HepG2 (cell line): Measurements from ENCODE around the gene SIRT7. TPM values are rescaled to one million over a fixed set of nuclear protein-coding genes. Genes with fewer than 3 reads are reported as not detected.

Source experiments
- ARHGAP35 ChIP-seq: sonication (generic); formaldehyde crosslinking; IDR thresholded peaks from 2 replicates; pipeline ENCODE4 v1.9.0; 2022; ENCODE audit warnings: mild to moderate bottlenecking, inconsistent platforms, moderate library complexity, missing genetic modification reagents, borderline replicate concordance
- GTF3A ChIP-seq: sonication (generic); formaldehyde crosslinking; conservative IDR thresholded peaks from 2 replicates; pipeline ENCODE4 v1.4.0; 2020; ENCODE audit warnings: mild to moderate bottlenecking, missing genetic modification reagents
- MIXL1 ChIP-seq: IDR thresholded peaks from 2 replicates; pipeline ENCODE4 v1.6.1; 2016
- NR1H2 ChIP-seq: sonication (generic); formaldehyde crosslinking; IDR thresholded peaks from 2 replicates; pipeline ENCODE4 v1.8.1; 2022; ENCODE audit warnings: low read depth, missing genetic modification reagents, borderline replicate concordance
- PRMT3 ChIP-seq: sonication (generic); formaldehyde crosslinking; IDR thresholded peaks from 2 replicates; pipeline ENCODE4 v1.8.1; 2022; ENCODE audit warnings: low read depth, mild to moderate bottlenecking, moderate library complexity, missing genetic modification reagents, borderline replicate concordance
- SRSF4 ChIP-seq: fragments of 200-400 bp; formaldehyde crosslinking; IDR thresholded peaks from one replicate; pipeline ENCODE4 v1.6.1; 2018; ENCODE audit warnings: mild to moderate bottlenecking, low read depth, low read length, moderate library complexity; ENCODE audit not compliant: poor library complexity, severe bottlenecking
- ZMAT3 ChIP-seq: sonication (generic); formaldehyde crosslinking; conservative IDR thresholded peaks from 2 replicates; pipeline ENCODE4 v1.7.0; 2021; ENCODE audit warnings: missing genetic modification reagents
- ZNF788 ChIP-seq: sonication (generic); formaldehyde crosslinking; IDR thresholded peaks from 2 replicates; pipeline ENCODE4 v1.5.0; 2020; ENCODE audit warnings: mild to moderate bottlenecking, missing genetic modification reagents, borderline replicate concordance
- polyA plus RNA-seq, 8 experiments: library from polyadenylated mRNA; depleted of rRNA in 3 of 8; stranded (reverse) in 7 of 8; unstranded in 1 of 8; fragments of >200 nt; fragmentation: Illumina TruSeq in 4 of 8; extraction: Trizol in 4 of 8; gene quantifications; 2 replicates each; pipeline versions ENCODE4 v1.2.1 to v1.2.3, GENCODE V29; 2011 to 2016; ENCODE audit warnings: low read depth in 4 of 8, missing spikeins in 1 of 8, mixed read lengths in 1 of 8; ENCODE audit not compliant: insufficient read depth in 1 of 8
- total RNA-seq, 5 experiments: library from RNA; depleted of rRNA; stranded (reverse); fragments of >200 nt; fragmentation: Illumina TruSeq; extraction: Trizol; gene quantifications; 2 replicates each; pipeline ENCODE4 v1.2.3, GENCODE V29; 2016; ENCODE audit warnings: low read depth in 1 of 5
- TF ChIP-seq, protein P1 (sequence below): sonication (generic); formaldehyde crosslinking; IDR thresholded peaks from 2 replicates; pipeline ENCODE4 v1.4.0; 2020; ENCODE audit warnings: missing genetic modification reagents
- TF ChIP-seq, protein P2 (sequence below): IDR thresholded peaks from 2 replicates; pipeline ENCODE4 v1.6.1; 2018; ENCODE audit warnings: missing genetic modification reagents, mild to moderate bottlenecking, missing compliant biosample characterization
- TF ChIP-seq, protein P3 (sequence below): sonication (generic); formaldehyde crosslinking; IDR thresholded peaks from 2 replicates; pipeline ENCODE4 v1.4.0; 2020; ENCODE audit warnings: low read depth, mild to moderate bottlenecking, missing genetic modification reagents
- TF ChIP-seq, protein P4 (sequence below): sonication (generic); formaldehyde crosslinking; IDR thresholded peaks from 2 replicates; pipeline ENCODE4 v1.5.1; 2020; ENCODE audit warnings: mild to moderate bottlenecking, missing genetic modification reagents, moderate library complexity
- TF ChIP-seq, protein P5 (sequence below): sonication (generic); formaldehyde crosslinking; IDR thresholded peaks from 2 replicates; pipeline ENCODE4 v1.5.0; 2020; ENCODE audit warnings: mild to moderate bottlenecking, missing genetic modification reagents, moderate library complexity
- TF ChIP-seq, protein P6 (sequence below): sonication (generic); formaldehyde crosslinking; IDR thresholded peaks from 2 replicates; pipeline ENCODE4 v1.4.0; 2020; ENCODE audit warnings: mild to moderate bottlenecking, low read depth, missing genetic modification reagents

SIRT7 gene
- total and polyA plus RNA-seq, 2 of the 13 experiments (the other 11 are each of a cell fraction or from before 2014, with no cell fraction given), result 8.3 to 24.8 TPM

DNA sequence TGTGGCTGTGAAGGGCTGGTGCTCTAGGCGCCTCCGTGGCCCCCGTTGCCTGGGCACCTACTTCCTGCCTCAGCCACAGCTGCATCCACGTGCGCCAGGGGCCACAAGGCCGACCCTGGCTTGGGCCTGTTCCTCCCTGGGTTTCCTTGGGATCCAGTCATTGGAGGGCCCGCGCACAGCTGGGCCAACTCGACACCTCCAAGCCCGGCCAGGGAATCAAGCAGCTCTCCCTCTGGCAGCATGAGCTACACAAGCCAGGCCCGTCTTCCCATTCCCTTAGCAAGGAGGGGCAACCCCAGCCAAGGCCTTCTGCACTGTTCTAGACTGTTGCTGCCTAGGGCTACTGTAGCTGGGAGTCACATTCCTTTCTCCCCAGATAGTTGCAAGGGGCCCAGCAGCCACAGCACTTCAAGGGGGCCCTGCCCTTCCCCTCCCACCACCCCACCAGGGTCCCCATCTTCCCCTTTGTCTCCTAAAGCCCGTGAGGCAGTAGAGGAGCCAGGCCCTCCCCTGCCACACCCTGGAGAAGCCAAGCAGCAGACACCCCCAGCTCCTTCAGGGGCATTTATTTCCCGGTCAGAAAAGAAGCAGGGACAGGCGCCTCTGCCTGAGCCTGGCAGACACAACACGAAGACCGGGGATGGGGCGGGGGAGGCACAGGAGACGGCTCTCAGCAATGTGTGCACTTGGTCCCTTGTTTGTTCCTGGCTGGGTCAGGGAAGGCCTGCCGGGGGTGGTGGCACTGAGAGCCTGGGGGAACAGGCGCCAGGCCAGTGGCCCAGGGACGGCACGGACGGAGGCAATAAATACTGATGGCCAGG lies 50.6 kb downstream of the SIRT7 start (continued):
- TF ChIP-seq, protein P1, sequence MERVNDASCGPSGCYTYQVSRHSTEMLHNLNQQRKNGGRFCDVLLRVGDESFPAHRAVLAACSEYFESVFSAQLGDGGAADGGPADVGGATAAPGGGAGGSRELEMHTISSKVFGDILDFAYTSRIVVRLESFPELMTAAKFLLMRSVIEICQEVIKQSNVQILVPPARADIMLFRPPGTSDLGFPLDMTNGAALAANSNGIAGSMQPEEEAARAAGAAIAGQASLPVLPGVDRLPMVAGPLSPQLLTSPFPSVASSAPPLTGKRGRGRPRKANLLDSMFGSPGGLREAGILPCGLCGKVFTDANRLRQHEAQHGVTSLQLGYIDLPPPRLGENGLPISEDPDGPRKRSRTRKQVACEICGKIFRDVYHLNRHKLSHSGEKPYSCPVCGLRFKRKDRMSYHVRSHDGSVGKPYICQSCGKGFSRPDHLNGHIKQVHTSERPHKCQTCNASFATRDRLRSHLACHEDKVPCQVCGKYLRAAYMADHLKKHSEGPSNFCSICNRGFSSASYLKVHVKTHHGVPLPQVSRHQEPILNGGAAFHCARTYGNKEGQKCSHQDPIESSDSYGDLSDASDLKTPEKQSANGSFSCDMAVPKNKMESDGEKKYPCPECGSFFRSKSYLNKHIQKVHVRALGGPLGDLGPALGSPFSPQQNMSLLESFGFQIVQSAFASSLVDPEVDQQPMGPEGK (CRISPR knock-in tag), result no peak
- 0 out of 2 replicates have a peak, but pooled peaks have one; percentile 2 for TF ChIP-seq ARHGAP35 (CRISPR knock-in tag)
- peak; percentile 9; the same call in 1 of the 2 replicates for TF ChIP-seq MIXL1 (CRISPR knock-in tag)
- TF ChIP-seq, protein P2, sequence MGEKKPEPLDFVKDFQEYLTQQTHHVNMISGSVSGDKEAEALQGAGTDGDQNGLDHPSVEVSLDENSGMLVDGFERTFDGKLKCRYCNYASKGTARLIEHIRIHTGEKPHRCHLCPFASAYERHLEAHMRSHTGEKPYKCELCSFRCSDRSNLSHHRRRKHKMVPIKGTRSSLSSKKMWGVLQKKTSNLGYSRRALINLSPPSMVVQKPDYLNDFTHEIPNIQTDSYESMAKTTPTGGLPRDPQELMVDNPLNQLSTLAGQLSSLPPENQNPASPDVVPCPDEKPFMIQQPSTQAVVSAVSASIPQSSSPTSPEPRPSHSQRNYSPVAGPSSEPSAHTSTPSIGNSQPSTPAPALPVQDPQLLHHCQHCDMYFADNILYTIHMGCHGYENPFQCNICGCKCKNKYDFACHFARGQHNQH (CRISPR knock-in tag), result no peak
- TF ChIP-seq, protein P3, sequence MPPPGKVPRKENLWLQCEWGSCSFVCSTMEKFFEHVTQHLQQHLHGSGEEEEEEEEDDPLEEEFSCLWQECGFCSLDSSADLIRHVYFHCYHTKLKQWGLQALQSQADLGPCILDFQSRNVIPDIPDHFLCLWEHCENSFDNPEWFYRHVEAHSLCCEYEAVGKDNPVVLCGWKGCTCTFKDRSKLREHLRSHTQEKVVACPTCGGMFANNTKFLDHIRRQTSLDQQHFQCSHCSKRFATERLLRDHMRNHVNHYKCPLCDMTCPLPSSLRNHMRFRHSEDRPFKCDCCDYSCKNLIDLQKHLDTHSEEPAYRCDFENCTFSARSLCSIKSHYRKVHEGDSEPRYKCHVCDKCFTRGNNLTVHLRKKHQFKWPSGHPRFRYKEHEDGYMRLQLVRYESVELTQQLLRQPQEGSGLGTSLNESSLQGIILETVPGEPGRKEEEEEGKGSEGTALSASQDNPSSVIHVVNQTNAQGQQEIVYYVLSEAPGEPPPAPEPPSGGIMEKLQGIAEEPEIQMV, result peak; percentile 50; the same call in 1 of the 2 replicates
- TF ChIP-seq PRMT3 (CRISPR knock-in tag), result peak; percentile 72; the same call in 1 of the 2 replicates
- TF ChIP-seq, protein P4, sequence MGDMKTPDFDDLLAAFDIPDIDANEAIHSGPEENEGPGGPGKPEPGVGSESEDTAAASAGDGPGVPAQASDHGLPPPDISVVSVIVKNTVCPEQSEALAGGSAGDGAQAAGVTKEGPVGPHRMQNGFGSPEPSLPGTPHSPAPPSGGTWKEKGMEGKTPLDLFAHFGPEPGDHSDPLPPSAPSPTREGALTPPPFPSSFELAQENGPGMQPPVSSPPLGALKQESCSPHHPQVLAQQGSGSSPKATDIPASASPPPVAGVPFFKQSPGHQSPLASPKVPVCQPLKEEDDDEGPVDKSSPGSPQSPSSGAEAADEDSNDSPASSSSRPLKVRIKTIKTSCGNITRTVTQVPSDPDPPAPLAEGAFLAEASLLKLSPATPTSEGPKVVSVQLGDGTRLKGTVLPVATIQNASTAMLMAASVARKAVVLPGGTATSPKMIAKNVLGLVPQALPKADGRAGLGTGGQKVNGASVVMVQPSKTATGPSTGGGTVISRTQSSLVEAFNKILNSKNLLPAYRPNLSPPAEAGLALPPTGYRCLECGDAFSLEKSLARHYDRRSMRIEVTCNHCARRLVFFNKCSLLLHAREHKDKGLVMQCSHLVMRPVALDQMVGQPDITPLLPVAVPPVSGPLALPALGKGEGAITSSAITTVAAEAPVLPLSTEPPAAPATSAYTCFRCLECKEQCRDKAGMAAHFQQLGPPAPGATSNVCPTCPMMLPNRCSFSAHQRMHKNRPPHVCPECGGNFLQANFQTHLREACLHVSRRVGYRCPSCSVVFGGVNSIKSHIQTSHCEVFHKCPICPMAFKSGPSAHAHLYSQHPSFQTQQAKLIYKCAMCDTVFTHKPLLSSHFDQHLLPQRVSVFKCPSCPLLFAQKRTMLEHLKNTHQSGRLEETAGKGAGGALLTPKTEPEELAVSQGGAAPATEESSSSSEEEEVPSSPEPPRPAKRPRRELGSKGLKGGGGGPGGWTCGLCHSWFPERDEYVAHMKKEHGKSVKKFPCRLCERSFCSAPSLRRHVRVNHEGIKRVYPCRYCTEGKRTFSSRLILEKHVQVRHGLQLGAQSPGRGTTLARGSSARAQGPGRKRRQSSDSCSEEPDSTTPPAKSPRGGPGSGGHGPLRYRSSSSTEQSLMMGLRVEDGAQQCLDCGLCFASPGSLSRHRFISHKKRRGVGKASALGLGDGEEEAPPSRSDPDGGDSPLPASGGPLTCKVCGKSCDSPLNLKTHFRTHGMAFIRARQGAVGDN, result peak; percentile 56
- TF ChIP-seq SRSF4, result peak; percentile 66
- TF ChIP-seq ZMAT3 (CRISPR knock-in tag), result peak; percentile 29
- TF ChIP-seq NR1H2 (CRISPR knock-in tag), result peak; percentile 41; the same call in 1 of the 2 replicates
- TF ChIP-seq ZNF788 (CRISPR knock-in tag), result no peak
- TF ChIP-seq, protein P5, sequence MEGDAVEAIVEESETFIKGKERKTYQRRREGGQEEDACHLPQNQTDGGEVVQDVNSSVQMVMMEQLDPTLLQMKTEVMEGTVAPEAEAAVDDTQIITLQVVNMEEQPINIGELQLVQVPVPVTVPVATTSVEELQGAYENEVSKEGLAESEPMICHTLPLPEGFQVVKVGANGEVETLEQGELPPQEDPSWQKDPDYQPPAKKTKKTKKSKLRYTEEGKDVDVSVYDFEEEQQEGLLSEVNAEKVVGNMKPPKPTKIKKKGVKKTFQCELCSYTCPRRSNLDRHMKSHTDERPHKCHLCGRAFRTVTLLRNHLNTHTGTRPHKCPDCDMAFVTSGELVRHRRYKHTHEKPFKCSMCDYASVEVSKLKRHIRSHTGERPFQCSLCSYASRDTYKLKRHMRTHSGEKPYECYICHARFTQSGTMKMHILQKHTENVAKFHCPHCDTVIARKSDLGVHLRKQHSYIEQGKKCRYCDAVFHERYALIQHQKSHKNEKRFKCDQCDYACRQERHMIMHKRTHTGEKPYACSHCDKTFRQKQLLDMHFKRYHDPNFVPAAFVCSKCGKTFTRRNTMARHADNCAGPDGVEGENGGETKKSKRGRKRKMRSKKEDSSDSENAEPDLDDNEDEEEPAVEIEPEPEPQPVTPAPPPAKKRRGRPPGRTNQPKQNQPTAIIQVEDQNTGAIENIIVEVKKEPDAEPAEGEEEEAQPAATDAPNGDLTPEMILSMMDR (CRISPR knock-in tag), result peak; percentile 13
- peak; percentile 96 for TF ChIP-seq GTF3A (CRISPR knock-in tag)
- TF ChIP-seq, protein P6, sequence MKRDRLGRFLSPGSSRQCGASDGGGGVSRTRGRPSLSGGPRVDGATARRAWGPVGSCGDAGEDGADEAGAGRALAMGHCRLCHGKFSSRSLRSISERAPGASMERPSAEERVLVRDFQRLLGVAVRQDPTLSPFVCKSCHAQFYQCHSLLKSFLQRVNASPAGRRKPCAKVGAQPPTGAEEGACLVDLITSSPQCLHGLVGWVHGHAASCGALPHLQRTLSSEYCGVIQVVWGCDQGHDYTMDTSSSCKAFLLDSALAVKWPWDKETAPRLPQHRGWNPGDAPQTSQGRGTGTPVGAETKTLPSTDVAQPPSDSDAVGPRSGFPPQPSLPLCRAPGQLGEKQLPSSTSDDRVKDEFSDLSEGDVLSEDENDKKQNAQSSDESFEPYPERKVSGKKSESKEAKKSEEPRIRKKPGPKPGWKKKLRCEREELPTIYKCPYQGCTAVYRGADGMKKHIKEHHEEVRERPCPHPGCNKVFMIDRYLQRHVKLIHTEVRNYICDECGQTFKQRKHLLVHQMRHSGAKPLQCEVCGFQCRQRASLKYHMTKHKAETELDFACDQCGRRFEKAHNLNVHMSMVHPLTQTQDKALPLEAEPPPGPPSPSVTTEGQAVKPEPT (CRISPR knock-in tag), result no peak
